ENCODE results near the gene PTPRU. TPM values are rescaled to one million over a fixed set of nuclear protein-coding genes. Genes with fewer than 3 reads are reported as not detected.

PTPRU gene
- polyA plus RNA-seq, 1 of the 3 experiments (the other 2 are of a cell fraction): 3.5 TPM

GRCh38 chr1:29372108-29372507 is 135.8 kb downstream of the PTPRU start (continued):
- TF ChIP-seq JUND (IDR thresholded peaks at IDR 0.05) (no peak), SIN3A (IDR thresholded peaks at IDR 0.05; ENCODE audit: borderline replicate concordance, low read depth, low read length) (no peak), GABPA (IDR thresholded peaks at IDR 0.05; ENCODE audit: low read depth) (no peak), SMC3 (IDR thresholded peaks at IDR 0.05; ENCODE audit: low read depth, low read length) (no peak), YY1 (IDR thresholded peaks at IDR 0.05; ENCODE audit: low read depth) (no peak), GATA2 (CRISPR knock-in tag; IDR thresholded peaks at IDR 0.05) (peak; percentile 95), USF2 (IDR thresholded peaks at IDR 0.05; ENCODE audit: borderline replicate concordance, low read depth, low read length) (no peak), MXI1 (IDR thresholded peaks at IDR 0.05; ENCODE audit: low read depth, low read length) (no peak), MAX (IDR thresholded peaks at IDR 0.05; ENCODE audit: low read depth) (no peak), CHD2 (IDR thresholded peaks at IDR 0.05; ENCODE audit: low read length, partially characterized antibody) (peak; percentile 80), RCOR1 (IDR thresholded peaks at IDR 0.05; ENCODE audit: low read length) (peak; percentile 81; the same call in 1 of the 2 replicates), EZH2phosphoT487 (IDR thresholded peaks at IDR 0.05; ENCODE audit: borderline replicate concordance, low read depth) (no peak), PBX3 (IDR thresholded peaks at IDR 0.05) (no peak), TEAD4 (IDR thresholded peaks at IDR 0.05; ENCODE audit: borderline replicate concordance, insufficient read depth) (no peak), ZBTB33 (IDR thresholded peaks at IDR 0.05; ENCODE audit: borderline replicate concordance, low read depth) (no peak), FOXM1 (IDR thresholded peaks at IDR 0.05; ENCODE audit: low read depth) (no peak), RAD21 (IDR thresholded peaks at IDR 0.05; ENCODE audit: low read length) (peak; percentile 41), RFX5 (IDR thresholded peaks at IDR 0.05; ENCODE audit: low read length) (no peak; the same call in 1 of the 2 replicates), EP300 (IDR thresholded peaks at IDR 0.05; ENCODE audit: borderline replicate concordance in 1 of 2, low read depth in 1 of 2, low read length in 1 of 2) (peak in 1 of 2 experiments; percentile 95; a peak in 2 of 4 replicates)
- TF ChIP-seq, protein P1, sequence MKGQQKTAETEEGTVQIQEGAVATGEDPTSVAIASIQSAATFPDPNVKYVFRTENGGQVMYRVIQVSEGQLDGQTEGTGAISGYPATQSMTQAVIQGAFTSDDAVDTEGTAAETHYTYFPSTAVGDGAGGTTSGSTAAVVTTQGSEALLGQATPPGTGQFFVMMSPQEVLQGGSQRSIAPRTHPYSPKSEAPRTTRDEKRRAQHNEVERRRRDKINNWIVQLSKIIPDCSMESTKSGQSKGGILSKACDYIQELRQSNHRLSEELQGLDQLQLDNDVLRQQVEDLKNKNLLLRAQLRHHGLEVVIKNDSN (IDR thresholded peaks at IDR 0.05; ENCODE audit: borderline replicate concordance, low read depth): no peak
- TF ChIP-seq, protein P2, sequence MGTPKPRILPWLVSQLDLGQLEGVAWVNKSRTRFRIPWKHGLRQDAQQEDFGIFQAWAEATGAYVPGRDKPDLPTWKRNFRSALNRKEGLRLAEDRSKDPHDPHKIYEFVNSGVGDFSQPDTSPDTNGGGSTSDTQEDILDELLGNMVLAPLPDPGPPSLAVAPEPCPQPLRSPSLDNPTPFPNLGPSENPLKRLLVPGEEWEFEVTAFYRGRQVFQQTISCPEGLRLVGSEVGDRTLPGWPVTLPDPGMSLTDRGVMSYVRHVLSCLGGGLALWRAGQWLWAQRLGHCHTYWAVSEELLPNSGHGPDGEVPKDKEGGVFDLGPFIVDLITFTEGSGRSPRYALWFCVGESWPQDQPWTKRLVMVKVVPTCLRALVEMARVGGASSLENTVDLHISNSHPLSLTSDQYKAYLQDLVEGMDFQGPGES (IDR thresholded peaks at IDR 0.05; ENCODE audit: low read depth, low read length): no peak

Other genes with a start within 250 kb of the PTPRU start
- gene TMEM200B, start 112.6 kb upstream of the PTPRU start, polyA plus RNA-seq (2012; rRNA removed): 1.5 and 2.0 TPM in 2 replicates
- 55.3 and 62.6 TPM in 2 replicates for gene SRSF4, start 54.6 kb upstream of the PTPRU start, polyA plus RNA-seq (2012; rRNA removed)
- 38.3 and 38.7 TPM in 2 replicates for gene MECR, start 5.6 kb upstream of the PTPRU start, polyA plus RNA-seq (2012; rRNA removed)

All from SK-N-SH (cell line).